Stimulated activated naive CD8-positive, alpha-beta T cell treated with anti-CD3 and anti-CD28 coated beads, Interleukin-15, Interleukin-2, amounts not matched to agents 100 ng/mL and 50 ng/mL, for 24 hours (primary cell): Measurements from ENCODE around the gene LPIN3.
"Not testable (repeated sequence)": the region's sequence is repeated elsewhere in the genome, so short reads cannot be mapped to it uniquely, and the experiment has no call there.

ENCODE experiments used
- H3K27ac Mint-ChIP-seq: one replicate; pipeline ENCODE4 v1.8.0; 2021; ENCODE audit warnings: mild to moderate bottlenecking, mixed read lengths
- H3K27me3 Mint-ChIP-seq: one replicate; pipeline ENCODE4 v1.8.0; 2021; ENCODE audit warnings: mixed read lengths
- H3K36me3 Mint-ChIP-seq: one replicate; pipeline ENCODE4 v1.8.0; 2021; ENCODE audit warnings: low read depth, mixed read lengths
- H3K4me1 Mint-ChIP-seq: one replicate; pipeline ENCODE4 v1.8.0; 2021; ENCODE audit warnings: low read depth, mixed read lengths
- H3K4me3 Mint-ChIP-seq: one replicate; pipeline ENCODE4 v1.8.0; 2021; ENCODE audit warnings: mild to moderate bottlenecking, mixed read lengths
- H3K9me3 Mint-ChIP-seq: one replicate; pipeline ENCODE4 v1.8.0; 2021; ENCODE audit warnings: mixed read lengths

The LPIN3 gene, protein sequence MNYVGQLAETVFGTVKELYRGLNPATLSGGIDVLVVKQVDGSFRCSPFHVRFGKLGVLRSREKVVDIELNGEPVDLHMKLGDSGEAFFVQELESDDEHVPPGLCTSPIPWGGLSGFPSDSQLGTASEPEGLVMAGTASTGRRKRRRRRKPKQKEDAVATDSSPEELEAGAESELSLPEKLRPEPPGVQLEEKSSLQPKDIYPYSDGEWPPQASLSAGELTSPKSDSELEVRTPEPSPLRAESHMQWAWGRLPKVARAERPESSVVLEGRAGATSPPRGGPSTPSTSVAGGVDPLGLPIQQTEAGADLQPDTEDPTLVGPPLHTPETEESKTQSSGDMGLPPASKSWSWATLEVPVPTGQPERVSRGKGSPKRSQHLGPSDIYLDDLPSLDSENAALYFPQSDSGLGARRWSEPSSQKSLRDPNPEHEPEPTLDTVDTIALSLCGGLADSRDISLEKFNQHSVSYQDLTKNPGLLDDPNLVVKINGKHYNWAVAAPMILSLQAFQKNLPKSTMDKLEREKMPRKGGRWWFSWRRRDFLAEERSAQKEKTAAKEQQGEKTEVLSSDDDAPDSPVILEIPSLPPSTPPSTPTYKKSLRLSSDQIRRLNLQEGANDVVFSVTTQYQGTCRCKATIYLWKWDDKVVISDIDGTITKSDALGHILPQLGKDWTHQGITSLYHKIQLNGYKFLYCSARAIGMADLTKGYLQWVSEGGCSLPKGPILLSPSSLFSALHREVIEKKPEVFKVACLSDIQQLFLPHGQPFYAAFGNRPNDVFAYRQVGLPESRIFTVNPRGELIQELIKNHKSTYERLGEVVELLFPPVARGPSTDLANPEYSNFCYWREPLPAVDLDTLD

DNA sequence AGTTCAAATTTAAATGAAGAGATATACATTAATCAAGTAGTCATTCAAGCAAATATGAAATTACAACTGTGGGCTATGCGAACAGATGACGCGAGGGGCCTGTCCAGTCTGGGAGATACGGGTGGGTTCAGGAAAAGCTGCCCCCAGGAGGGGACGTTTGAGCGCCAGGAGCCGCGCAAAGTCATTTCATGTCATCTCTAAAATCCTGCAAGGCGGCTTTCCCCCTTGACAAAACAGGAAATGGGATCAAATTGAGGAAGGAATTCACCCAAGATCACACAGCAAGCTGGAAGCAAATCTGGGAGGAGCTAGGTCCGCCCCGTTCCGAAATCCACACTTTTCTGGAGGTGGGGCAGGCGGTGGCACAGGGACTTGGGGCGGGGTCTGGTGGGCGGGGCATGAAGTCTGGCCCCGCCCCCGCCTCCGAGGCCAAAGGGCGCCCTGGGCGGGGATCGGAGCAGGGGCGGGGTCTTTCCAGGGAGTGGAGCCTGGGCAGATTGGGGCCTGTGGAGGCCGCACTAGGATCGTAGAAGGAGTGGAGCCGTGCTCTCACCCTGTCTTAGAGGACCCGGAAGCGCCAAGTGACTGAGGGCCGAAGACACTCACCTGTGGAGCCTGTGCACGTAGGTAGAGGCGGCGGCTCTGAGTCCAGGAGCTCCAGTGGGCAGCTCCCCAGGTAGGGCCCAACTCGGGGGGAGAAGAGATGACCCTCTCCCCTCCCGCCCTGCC lies at the start of gene LPIN3:
LPIN3 (plus strand) TSS at position 495 of the 729 bp plus-strand sequence. CDS start 4,983 bp downstream, outside the sequence.
- Mint-ChIP-seq H3K4me1 (peaks cover 5% of the 10 kb centered on the region), H3K27ac (peak within 1 kb of the TSS; percentile 75), H3K36me3 (no peaks in the 10 kb centered on the region), H3K4me3 (peak within 1 kb of the TSS; percentile 77), H3K9me3 (no peaks in the 10 kb centered on the region), H3K27me3 (peaks cover 10% of the 10 kb centered on the region)

DNA sequence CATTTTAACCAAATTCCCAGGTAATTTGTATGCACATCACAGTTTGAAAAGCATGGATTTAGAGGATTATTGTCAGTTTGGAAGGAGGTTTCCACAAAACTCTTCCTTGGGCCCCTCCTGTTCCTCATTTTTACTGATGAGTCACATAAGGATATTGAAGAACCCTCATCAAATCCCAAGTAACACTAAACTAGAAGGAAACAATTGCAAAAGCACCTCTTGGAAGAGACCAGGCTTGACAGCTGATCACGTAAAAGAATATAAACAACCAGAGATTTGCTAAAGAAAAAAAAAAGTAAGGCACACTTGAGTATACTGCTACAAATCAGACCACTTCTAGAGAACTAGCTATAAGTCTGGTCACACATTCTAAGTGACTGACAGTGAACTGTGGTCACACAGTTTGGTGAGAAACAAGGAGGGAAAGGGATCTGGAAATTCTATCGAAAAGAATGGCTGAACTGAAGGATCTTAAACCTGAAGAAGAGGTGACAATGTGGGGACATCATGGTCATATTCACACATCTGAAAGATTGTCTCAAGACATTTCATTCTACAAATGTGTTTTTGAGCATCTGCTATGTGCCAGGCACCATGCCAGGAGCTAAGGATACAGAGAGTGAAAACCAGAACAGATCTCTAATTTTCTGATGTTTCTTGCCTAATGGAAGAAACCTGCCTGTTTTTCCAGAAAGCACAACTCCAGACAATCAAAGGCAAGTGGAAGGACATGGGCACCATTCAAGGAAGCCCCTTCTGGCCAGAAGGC lies 47.2 kb upstream of the LPIN3 start:
- Mint-ChIP-seq H3K27me3 (no peaks in the 10 kb centered on the region), H3K9me3 (no peaks in the 10 kb centered on the region), H3K4me1 (peaks cover 5% of the 10 kb centered on the region), H3K36me3 (no peaks in the 10 kb centered on the region), H3K27ac (no peak overlapping the region), H3K4me3 (no peak overlapping the region)

DNA sequence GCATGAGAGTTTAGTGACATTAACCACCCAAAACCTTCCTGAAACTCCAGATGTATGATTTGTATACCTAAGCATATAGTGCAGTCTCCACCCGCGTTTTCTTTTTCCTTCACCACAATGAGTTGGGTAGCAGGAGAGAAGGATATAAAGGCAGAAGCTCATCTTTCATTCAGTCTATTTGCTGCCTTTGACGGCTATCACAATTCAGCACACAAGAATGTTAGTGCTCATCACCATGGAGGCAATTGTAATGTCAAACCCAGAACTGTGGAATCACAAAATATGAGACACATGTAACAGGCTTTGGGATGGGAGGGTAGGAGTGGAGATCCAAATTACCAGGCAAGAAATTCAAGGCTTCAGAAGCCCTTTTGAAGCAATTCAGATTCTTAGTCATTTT lies 40.7 kb upstream of the LPIN3 start:
- Mint-ChIP-seq H3K4me1 (peaks cover 5% of the 10 kb centered on the region), H3K27ac (no peak overlapping the region), H3K4me3 (no peak overlapping the region), H3K9me3 (no peaks in the 10 kb centered on the region), H3K27me3 (no peaks in the 10 kb centered on the region), H3K36me3 (no peaks in the 10 kb centered on the region)

DNA sequence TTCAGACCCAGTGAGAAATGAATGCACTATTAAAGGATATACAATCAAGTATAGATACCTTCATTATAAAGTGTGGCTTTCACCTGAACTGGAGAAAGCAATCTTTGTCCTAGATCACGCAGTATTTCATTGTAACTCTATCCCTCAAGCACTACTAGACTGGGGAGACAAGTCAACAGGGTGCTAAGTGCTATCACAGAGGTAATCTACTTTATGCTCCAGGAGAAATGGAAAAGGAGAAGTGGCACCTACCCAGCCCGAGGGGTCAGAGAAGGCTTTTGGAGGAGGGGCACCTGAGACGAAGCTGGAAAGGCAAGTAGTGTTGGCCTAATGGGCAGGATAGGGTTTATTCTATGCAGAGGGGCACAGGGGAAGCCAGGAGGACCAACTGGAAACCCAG lies 40.2 kb upstream of the LPIN3 start:
- Mint-ChIP-seq H3K9me3 (no peaks in the 10 kb centered on the region), H3K4me3 (no peak overlapping the region), H3K27me3 (no peaks in the 10 kb centered on the region), H3K27ac (no peak overlapping the region), H3K36me3 (no peaks in the 10 kb centered on the region), H3K4me1 (peaks cover 5% of the 10 kb centered on the region)

DNA sequence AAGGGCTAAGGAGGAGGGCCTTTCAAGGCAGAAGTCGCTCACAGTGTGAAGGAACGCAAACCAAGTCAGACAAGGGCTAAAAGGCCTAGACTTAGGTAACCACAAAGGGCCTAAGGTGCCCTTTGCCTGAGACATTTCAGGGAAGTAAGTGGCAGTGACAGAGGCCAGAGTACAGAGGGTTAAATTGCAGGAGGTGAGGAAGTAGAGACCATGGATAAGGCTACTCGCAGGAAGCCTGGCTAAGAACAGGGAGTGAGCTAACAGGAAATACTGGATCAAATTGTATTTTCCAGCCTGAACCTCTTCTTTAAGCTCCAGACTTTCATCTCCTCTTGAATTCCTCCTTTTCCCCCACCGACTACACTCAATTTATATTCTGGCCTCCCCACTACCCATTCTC lies 39.7 kb upstream of the LPIN3 start:
- Mint-ChIP-seq H3K9me3 (no peaks in the 10 kb centered on the region), H3K4me3 (no peak overlapping the region), H3K27me3 (no peaks in the 10 kb centered on the region), H3K36me3 (no peaks in the 10 kb centered on the region), H3K27ac (no peak overlapping the region), H3K4me1 (peaks cover 5% of the 10 kb centered on the region)

DNA sequence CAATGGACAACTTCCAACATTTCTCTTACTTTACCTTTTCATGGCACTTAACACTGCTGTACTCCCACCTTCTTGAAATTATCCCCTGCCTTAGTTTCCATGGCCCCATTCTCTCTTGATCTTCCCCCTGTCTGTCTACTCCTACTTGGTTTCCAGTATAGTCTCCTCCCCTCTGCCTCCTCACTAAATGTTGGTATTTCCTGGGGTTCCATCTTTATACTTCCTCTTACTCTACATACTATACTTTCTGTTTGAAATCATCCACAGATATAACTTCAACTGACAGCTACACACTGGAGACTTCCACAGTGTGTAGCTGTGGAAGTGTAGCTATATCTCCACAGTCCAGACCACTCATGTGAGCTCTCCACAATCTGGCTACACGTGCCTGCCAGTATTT lies 36.6 kb upstream of the LPIN3 start:
- Mint-ChIP-seq H3K27me3 (no peaks in the 10 kb centered on the region), H3K27ac (no peak overlapping the region), H3K4me1 (peaks cover 17% of the 10 kb centered on the region), H3K9me3 (no peaks in the 10 kb centered on the region), H3K4me3 (no peak overlapping the region), H3K36me3 (no peaks in the 10 kb centered on the region)

DNA sequence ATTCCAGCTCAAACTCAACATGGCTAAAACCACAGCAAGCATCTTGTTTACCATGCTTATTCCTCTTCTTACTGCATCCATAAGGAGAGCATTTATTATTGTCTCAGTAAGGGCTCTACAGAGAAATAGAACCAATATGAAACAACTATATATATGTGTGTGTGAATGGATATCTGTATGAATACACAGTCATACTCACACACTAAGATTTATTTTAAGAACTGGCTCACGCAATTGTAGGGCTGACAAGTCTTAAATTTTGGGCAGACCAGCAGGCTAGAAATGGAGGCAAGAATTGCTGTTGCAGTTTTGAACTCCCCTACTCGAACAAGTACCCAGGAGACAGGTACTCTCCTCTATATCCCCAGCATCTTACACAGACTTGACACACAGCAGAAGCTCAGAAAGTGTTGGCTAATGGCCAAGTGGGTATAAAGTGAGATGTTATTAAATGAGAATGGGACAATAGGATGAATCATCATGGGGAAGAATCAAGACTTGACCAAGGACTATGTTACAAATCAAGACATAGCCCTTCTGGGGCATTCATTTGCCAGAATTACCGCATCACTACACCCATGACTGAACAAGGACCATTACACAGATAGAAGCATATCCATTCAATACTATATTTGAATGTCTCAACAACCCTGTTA lies 36.1 kb upstream of the LPIN3 start:
- Mint-ChIP-seq H3K4me1 (peaks cover 18% of the 10 kb centered on the region), H3K27ac (no peak overlapping the region), H3K4me3 (no peak overlapping the region), H3K36me3 (no peaks in the 10 kb centered on the region), H3K27me3 (no peaks in the 10 kb centered on the region), H3K9me3 (no peaks in the 10 kb centered on the region)

DNA sequence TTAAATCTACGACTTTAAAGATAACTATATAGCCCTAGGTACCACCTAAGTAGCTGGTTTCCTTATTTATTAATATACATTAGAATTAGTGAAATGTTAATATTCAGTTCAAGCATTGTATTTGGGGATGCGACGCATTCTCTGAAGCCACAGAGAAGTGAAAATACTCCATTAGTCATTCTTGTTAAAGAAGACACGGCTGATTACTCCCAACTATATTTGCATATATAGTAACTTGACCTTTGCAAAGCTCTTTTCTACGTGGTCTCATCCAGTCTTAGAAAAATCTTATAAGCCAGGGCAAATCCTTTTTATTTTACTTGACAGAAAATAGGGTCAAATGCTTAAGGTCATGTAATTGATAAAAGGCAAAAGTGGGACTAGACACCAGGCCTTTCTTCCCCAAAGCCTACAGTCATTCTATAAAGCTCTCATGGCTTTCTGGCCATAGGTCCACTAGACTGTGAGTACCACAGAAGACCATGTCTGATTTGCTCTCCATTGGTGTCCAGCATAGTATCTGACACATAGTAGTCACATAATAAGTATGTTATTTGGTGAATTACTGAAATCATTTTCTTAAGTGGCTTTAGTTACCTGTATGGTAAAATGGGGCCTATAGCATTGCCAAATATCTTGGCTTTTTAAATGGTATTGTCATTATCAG lies 34.4 kb upstream of the LPIN3 start:
- H3K4me3 Mint-ChIP-seq = no peak overlapping the region
- H3K9me3 Mint-ChIP-seq = no peaks in the 10 kb centered on the region
- H3K27ac Mint-ChIP-seq = no peak overlapping the region
- H3K4me1 Mint-ChIP-seq = peaks cover 21% of the 10 kb centered on the region
- no peaks in the 10 kb centered on the region for H3K27me3 Mint-ChIP-seq
- no peaks in the 10 kb centered on the region for H3K36me3 Mint-ChIP-seq

DNA sequence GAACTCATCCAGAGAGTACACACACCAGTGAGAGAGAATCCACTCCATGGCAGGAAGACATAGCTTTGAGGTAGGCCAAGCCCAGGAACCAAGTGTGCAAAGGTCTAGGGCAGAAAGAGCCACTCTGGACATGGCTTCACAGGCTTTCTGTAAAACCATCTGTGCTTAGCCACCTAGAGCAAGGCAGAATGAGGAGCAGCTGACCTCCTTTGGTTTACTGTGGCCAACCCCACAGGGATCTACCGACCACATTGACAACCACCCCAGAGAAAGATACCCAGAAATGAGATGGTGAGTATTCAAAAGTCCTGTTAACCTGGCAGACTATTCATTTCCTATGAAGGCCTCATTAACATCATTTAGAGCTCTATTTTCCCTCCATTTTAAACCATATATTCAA lies 33.6 kb upstream of the LPIN3 start:
- Mint-ChIP-seq H3K4me1 (peaks cover 21% of the 10 kb centered on the region), H3K27me3 (no peaks in the 10 kb centered on the region), H3K27ac (peak overlapping the region; percentile 33), H3K36me3 (no peaks in the 10 kb centered on the region), H3K4me3 (no peak overlapping the region), H3K9me3 (no peaks in the 10 kb centered on the region)

DNA sequence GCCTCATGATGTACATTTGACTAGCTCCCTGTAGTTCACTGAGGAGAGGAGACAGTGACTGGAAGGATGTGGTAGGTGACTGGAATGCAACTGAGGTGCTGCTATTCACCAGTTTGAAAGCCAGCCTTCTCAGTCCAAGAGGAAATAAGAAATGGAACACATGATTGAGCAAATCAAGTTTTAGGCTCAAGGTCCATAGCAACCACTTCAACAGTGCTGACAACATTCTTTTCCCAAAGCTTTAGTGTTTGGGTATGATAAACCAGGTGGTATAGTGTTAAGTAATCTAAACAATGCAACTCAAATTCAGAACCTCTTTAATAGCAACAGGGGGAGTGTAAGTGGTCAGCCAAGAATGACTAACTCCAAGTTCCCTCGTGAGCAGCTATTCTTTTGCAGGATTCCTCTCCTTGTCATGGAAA lies 32.3 kb upstream of the LPIN3 start:
- H3K27me3 Mint-ChIP-seq = no peaks in the 10 kb centered on the region
- H3K36me3 Mint-ChIP-seq = no peaks in the 10 kb centered on the region
- no peak overlapping the region for H3K4me3 Mint-ChIP-seq
- H3K9me3 Mint-ChIP-seq = no peaks in the 10 kb centered on the region
- H3K4me1 Mint-ChIP-seq = peaks cover 21% of the 10 kb centered on the region
- H3K27ac Mint-ChIP-seq = no peak overlapping the region

DNA sequence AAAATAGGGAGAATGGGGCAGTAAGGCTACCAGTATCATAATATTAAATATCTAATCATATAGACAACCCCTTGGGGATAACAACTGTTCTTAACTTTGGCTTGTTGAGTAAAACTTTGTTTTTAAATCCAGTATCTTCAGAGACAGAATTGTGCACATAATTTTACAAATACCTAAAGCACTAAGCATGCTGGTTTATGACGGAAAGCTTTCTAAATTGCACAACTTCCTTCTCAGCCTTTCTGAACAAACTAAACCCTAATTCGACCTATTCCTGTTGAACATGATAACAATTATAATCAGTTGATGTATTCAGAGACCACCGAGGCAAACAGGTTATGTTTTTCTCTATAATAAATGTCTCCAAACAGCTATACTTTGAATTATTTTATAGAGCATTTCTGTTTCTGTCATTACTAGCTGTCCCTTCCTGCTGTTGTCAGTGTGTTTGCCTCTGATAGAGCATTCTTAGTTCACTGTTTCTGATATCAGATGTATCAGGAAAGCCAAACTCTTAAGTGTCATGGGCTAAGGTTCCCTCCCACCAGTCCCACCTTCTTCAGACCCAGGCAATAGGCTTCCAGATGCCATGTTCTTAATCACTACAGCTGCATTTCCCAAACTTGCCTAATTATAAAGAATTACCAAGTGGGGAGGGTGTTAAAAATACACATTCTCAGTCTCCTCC lies 31.8 kb upstream of the LPIN3 start:
- Mint-ChIP-seq H3K4me3 (no peak overlapping the region), H3K36me3 (no peaks in the 10 kb centered on the region), H3K27ac (no peak overlapping the region), H3K9me3 (no peaks in the 10 kb centered on the region), H3K27me3 (no peaks in the 10 kb centered on the region), H3K4me1 (peaks cover 21% of the 10 kb centered on the region)

DNA sequence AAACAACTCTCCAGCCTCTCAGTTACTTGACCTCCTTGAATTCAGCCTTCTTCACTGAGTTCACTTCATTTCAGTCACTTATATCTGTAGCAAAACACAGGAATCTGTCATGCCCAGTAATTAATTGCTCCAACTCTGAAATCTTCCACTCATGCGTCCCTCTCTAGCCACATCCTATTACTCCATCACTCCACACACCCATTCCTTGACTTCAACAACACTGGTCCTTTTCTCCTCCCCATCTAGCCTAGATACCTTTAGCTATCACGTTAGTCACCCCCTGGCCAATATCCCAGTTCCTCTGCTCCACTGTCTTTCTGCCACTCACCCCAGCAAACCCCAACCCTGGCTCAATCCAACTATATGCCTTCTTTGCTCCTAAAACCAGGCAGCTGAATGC lies 30.8 kb upstream of the LPIN3 start:
- no peaks in the 10 kb centered on the region for H3K9me3 Mint-ChIP-seq
- no peak overlapping the region for H3K4me3 Mint-ChIP-seq
- peaks cover 31% of the 10 kb centered on the region for H3K4me1 Mint-ChIP-seq
- H3K36me3 Mint-ChIP-seq = no peaks in the 10 kb centered on the region
- no peak overlapping the region for H3K27ac Mint-ChIP-seq
- H3K27me3 Mint-ChIP-seq = no peaks in the 10 kb centered on the region

DNA sequence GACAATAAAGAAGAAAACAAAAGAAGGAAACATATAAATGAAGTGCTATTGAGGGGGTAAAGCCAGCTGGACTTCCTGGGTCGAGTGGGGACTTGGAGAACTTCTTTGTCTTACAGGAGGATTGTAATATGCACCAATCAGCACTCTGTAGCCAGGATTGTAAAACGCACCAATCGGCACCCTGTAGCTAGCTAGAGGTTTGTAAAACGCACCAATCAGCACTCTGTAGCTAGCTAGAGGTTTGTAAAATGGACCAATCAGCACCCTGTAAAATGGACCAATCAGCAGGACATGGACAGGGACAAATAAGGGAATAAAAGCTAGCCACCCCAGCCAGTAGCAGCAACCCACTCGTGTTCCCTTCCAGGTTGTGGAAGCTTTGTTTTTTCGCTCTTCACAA lies 28.6 kb upstream of the LPIN3 start:
- H3K4me3 Mint-ChIP-seq, H3K27me3 Mint-ChIP-seq, H3K27ac Mint-ChIP-seq, H3K9me3 Mint-ChIP-seq, H3K36me3 Mint-ChIP-seq: not testable (repeated sequence)
- H3K4me1 Mint-ChIP-seq = peaks cover 38% of the 10 kb centered on the region
